ENCODE measurements around the gene CFAP99.

DNA sequence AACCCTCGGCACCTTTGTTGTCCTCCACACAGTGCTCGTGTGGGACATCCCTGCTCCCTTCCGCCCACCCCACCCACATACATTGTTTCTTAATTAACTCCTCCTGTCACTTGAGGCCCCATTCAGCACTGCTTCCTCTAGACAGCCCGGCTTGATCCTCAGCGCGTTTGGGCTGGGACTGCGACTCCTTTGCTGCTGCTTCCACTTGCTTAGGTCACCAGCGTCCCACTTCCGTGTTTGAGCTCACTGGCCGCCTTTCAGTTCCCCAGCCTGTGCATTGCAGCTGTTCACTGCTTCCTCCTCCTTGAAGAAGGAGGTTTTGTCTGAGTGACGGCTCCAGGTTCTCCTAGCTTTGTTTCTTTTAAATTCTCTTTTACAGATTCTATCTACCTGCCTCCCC is 66.2 kb downstream of the CFAP99 start:
- TF ChIP-seq, protein P1, sequence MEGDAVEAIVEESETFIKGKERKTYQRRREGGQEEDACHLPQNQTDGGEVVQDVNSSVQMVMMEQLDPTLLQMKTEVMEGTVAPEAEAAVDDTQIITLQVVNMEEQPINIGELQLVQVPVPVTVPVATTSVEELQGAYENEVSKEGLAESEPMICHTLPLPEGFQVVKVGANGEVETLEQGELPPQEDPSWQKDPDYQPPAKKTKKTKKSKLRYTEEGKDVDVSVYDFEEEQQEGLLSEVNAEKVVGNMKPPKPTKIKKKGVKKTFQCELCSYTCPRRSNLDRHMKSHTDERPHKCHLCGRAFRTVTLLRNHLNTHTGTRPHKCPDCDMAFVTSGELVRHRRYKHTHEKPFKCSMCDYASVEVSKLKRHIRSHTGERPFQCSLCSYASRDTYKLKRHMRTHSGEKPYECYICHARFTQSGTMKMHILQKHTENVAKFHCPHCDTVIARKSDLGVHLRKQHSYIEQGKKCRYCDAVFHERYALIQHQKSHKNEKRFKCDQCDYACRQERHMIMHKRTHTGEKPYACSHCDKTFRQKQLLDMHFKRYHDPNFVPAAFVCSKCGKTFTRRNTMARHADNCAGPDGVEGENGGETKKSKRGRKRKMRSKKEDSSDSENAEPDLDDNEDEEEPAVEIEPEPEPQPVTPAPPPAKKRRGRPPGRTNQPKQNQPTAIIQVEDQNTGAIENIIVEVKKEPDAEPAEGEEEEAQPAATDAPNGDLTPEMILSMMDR (IDR thresholded peaks at IDR 0.05): no peak
- no peak for TF ChIP-seq POLR2A (IDR thresholded peaks at IDR 0.05)
